Activated CD4-positive, alpha-beta T cell treated with anti-CD3 and anti-CD28 coated beads, Interleukin-2, amount 50 U/mL, for 24 hours (primary cell): ENCODE results near the gene BAHCC1.
"Not testable (repeated sequence)": the region's sequence is repeated elsewhere in the genome, so short reads cannot be mapped to it uniquely, and the experiment has no call there.

Experiments used
- DNase-seq, 2 donors: peaks; one replicate each; pipeline ENCODE4 v3.0.0-alpha.2; 2020; ENCODE audit warnings: low read depth in 1 of 2, low spot score in 1 of 2

BAHCC1 gene

DNA sequence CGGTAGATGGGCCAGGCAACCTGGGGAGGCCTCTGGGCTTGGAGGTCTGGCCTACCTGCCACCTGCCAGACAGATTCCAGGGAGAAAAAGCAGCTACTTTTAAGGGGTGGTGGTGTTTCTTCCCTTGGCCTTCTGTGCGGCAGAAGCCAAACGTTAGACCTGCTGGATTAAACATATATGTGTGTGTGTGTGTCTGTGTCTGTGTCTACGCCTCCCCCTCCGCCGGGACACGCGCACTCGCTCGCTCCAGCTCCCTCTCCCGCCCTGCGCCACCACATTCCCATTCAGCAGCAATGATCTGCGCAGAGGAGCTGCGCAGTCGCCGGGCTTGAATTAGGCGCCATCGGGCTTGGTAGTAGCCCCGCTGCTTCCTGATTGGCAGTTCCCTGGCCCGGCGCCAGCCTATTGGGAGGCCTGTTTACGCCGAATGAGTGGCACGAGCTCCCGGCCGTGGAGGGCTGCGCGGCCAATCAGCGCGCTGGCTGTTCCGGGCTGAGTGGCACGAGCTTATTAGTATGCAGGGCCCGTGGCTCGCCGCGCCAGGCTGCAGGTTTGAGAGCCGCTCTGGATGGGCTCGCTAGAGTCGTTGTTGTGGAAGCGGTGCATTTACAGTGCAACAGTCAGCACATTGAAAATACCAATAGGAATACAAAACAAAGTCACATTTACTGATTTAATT, at the start of gene BAHCC1:
Gene BAHCC1 (plus strand): TSS at position 537 of the 679 bp plus-strand sequence. CDS start 4,283 bp downstream, outside the sequence.
- peak; percentile 66 to 87 for DNase-seq

DNA sequence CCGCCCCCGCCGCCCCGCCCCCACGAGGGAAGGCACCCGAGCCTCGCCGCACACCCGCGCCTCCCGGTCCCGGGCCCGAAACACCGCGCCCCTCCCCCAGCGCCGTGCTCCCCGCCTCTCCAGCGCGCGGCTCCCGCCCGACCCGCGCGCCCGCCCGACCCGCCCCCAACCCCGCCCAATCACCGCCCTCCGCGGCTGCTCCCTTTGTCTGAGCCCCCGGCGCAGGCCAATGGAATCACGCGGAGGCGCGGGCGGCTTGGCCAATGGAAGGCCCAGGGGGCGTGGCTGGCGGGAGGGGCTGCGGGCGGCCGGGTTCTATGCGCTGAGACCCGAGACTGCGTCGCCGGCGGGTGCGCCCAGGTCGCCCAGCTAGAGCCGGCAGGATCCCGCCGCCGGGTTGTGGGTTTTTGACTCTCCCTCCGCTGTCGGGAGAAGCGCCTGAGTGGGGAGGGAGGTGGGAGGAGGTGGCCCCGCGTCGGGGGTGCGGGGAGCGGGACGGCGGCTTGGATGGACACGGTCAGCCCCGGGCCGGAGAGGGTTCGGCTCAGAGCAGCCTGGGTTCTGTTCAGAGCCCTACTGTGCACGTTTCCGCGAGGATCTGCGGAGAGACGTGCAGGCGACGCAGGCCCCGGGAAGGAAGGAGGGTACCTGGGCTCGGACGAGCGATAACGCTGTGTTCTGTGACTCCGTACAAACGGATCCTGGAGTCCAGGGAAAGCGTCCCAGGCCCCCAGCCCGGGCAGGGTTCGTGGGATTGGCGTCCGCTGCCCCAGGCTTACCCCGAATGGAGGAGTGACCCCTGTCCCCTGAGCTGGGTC, 49.0 kb upstream of the BAHCC1 start:
- peak; percentile 82 to 91 for DNase-seq

DNA sequence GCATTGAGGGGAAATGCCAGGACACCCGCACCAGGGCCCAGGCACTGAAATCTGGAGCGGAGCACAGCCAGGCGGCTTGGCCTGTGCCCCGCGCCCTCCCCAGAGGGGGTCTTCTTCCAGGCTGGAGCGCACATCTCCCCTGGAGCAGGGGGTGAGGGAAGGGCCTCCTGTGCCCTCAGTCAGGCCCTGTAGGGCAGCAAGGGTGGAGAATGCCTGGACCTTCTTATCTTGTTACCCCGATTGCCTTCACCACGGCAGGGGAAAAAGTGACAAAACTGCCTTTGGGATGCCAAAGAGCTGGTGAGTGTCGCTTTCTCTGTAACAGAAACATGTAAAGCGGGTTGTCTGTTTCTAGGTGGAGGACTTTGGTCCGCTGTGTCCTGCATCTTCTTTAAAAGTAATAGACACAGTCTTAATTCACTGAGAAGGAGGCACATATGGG, 48.3 kb upstream of the BAHCC1 start:
- DNase-seq = no peak

DNA sequence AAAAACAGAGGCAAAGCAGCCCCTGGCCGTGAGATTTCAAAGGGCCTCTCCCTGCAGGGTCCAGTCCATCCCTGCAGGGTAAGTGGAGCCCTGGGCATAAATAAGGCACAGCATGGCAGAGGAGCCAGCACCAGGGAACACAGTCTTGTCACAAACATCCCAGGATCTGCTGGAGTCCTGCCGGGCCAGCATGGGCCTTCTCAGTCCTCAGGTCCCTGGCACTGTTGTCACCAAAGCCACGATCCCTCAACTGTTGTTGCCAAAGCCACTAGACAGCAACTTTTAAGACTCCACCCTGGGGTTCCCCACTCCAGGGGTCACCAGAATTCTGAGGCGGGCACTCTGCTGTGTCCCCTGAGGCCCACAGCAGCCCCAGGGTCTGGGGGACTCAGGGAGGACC, 47.8 kb upstream of the BAHCC1 start:
- no peak for DNase-seq

DNA sequence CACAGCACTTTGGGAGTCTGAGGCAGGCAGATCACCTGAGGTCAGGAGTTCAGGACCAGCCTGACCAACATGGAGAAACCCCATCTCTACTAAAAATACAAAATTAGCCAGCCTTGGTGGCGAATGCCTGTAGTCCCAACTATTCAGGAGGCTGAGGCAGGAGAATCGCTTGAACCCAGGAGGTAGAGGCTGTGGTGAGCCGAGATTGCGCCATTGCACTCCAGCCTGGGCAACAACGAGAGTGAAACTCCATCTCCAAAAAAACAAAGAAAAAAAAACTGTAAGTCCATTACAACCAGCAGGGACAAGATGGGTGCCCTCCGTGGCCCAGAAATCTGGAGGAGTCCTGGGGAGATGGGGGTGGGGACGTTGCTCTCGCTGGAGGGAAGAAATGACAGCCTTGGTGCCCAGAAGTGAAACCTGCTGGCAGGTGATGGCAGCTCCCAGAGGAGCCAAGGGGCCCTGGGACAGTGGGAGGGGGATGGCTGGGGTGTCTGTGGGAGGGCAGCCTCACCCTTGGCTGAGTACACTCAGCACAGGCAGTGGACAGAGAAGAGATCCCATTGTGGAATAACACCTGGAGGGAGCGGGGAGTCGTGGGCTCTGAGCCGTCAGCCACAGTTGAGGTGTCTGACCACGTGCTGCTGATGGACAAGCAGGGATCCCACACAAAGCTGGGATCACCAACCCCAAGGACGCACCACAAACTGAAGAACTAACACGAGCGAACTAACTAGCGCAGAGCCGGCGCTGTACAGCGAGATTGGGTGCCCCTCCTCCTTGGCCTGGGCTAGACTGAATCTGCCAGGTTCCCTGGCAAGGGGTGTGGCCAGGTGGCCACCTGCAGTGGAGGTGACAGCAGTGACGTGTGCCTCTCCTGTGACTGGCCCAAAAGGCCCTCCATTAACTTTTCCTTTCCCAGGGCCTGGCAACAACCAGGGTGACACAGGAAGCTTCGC, 46.9 kb upstream of the BAHCC1 start:
- no peak for DNase-seq

DNA sequence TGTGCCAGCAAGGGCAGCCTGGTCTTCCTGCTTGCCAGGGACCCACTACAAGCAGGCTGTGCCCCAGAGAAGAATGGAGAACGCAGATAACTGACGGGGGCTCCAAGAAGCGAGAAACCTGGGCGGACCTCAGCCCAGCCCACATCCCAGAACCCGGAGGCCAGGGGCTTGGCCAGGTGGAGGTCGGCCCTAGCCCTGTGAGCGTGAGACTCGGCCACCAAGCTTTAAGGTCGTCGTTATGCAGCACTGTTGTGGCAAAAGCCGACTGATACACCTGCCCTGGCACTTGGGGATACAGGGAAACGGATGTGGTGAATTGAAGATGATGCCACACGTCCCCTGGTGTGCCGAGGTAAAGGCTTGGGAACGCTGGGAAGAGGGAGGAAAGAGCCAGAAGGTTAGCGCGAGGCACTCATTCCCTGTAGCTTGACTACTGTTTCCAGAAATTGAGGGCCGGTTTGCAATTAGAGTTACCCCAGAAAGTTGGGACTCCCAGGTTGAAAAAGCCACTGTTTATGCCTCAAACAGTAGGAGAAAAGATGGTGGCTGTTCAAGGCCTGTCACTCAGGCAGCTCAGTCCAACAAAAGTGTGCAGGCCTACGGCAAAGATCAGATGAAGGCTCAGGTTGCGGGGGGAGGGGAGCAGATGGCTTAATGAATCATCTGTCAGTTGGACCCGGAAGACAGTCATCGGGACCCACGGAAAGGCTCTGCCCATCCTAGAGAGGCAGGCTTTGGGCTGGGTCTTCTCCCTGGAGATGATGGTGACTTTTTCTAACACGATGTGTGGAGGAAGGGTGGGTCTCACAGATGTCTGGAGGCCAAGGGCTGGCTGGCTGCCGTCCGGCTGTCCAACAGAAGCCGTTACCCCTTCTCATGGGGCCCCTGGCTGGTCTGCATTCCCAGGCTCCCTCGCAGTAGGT, 45.6 kb upstream of the BAHCC1 start:
- DNase-seq = no peak

DNA sequence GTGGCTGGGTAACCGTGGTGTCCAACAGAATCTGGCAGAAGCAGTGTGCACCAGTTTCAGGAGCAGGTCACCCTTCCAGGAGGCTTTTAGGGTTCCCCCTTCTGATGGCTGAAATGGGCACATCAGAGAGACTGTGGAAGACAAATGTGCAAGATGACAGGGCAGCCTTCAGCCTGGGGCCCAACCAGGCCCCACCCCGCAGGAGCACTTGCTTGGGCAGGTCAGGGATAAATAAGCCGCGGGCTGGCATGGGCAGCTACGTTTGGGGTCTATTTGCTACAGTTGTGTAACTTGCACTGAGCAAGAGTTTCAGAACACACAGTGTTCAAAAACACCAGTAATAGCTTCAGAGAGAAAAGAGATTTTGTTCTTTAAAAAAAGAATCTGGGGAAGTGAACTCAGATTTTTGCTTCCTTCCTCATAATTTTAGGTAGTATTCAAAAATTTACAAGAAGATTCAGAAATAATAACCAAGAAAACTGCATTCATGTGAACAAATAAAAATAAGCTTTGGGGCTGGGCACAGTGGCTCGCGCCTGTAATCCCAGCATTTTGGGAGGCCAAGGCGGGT, 44.9 kb upstream of the BAHCC1 start:
- no peak for DNase-seq

DNA sequence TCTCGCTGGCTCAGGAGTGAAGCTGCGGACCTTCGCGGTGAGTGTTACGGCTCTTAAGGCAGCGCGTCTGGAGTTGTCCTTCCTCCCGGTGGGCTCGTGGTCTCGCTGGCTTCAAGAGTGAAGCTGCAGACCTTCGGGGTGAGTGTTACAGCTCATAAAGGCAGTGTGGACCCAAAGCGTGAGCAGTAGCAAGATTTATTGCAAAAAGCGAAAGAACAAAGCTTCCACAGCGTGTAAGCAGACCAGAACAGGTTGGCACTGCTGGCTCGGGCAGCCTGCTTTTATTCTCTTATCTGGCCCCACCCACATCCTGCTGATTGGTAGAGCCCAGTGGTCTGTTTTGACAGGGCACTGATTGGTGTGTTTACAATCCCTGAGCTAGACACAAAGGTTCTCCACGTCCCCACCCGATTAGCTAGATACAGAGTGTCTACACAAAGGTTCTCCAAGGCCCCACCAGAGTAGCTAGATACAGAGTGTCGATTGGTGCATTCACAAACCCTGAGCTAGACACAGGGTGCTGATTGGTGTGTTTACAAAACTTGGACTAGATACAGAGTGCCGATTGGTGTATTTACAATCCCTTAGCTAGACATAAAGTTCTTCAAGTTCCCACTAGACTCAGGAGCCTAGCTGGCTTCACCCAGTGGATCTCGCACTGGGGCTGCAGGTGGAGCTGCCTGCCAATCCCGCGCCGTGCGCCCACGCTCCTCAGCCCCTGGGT, 43.8 kb upstream of the BAHCC1 start:
- DNase-seq = not testable (repeated sequence)

DNA sequence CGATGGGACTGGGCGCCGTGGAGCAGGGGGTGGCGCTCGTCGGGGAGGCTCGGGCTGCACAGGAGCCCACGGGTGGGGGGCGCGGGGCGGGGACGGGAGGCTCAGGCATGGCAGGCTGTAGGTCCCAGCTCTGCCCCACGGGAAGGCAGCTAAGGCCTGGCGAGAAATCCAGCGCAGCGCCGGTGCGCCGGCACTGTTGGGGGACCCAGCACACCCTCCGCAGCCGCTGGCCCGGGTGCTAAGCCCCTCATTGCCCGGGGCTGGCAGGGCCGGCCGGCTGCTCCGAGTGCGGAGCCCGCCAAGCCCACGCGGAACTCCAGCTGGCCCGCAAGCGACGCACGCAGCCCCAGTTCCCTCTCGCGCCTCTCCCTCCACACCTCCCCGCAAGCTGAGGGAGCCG, 43.2 kb upstream of the BAHCC1 start:
- DNase-seq = not testable (repeated sequence)

DNA sequence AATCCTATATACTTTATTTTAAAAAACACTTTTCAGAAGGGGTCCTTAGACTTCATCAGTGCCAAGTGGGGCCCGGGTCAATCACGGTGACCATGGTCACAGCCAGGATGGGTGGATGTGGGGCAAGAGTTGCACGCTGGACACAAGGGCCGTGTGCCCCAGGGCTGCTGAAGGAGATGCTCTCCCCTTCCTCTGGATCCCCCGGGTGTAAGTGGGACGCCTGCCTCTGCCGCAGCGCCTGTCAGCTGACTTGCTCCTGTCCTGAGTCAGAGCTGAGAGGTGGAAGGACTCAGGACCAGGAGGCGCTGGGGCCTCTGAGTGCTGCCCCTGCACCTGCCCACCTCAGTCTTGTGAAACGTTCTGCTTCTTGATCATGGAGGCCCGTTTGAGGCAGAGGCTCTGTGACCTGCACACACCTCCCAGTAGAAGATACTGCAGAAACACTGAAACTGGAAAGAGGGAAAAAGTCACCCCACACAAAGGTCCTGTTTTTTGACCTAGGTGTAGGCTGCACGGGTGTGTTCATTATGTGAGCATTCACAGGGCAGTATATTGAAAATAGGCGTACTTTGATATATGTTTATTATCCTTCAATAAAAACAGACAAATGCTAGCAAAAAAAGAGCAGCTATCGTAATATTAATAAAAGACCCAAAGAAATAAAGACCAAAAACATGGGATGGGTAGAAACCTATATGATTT, 40.9 kb upstream of the BAHCC1 start:
- DNase-seq = no peak

DNA sequence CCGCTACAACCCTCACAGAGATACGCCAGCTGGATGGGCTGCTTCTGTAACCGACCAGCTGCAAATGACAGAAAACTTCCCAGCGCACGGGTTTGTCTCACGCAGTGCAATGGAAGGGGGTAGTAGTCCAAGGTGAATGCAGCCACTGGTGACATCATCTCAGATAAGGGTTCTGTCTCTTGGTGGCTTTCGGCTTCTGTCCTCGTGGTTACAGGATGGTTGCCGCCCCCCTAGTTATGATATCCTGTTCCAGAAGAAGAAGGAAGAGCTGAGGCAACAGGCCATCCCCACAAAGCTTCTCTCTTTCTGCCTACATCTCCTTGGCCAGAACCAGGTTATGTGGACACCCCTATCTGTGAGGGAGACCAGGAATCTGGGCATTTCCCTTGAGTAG, 40.3 kb upstream of the BAHCC1 start:
- DNase-seq = no peak

DNA sequence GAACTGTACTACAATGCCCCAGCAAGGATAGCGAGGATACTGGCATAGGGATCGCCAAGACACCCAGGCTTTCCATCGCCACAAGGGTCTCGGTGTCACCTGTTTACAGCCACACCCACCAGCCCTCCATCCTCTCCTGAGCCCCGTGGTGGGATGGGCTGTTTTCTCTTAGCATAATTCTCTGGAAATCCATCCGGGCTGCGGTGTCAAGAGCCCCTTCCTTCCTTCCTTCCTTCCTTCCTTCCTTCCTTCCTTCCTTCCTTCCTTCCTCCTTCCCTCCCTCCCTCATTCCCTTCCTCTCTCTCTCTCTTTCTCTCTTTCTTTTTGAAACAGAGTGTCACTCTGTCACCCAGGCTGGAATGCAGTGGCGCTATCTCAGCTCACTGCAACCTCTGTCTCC, 36.0 kb upstream of the BAHCC1 start:
- no peak for DNase-seq

DNA sequence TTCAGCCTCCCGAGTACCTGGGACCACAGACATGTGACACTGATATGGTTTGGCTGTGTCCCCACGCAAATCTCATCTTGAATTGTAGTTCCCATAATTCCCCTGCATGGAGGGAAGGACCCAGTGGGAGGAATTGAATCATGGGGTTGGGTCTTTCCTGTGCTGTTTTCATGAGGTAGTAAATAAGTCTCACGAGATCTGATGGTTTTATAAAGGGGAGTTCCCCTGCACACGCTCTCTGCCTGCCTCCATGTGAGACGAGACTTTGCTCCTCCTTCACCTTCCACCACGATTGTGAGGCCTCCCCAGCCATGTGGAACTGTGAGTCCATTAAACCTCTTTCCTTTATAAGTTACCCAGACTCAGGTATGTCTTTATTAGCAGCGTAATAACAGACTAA, 33.3 kb upstream of the BAHCC1 start:
- not testable (repeated sequence) for DNase-seq

DNA sequence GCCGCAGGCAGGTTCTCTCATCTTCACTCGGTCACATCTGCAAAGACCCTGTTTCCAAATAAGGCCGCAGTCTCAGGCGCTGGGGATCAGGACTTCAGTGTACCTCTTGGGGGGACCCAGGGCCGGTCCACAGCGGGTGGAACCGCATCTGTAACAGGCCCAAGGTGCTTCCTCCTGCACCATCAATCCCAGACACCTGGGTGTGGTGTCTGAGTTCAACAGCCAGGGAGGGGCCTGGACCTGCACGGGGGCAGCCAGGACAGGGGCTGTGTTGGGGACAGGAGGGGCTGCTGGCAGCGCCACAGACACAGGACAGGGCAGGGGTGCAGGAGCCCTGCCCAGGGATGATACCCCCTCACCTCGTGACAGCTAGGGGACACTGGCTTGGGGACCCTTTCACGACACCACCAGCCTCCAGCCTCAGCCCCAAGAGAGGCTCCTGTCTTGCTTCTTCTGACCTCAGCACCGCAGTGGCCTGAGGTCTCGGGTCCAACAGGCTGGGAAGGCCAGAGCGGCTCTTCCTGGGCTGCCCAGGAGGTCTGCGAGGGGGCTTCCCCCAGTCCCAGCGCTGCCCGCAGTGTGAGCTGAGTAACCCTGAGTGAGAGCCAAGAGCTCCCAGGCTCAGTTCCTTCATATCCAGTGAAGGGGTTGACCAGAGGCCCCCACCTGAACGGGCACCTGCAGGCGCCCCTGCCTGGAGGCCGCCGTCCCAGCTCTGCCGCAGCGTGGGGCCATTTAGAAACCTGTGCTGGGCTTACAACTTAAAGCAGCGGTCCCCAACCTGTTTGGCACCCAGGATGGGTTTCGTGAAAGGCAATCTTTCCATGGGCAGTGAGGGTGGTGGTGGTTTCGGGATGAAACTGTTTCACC, 30.7 kb upstream of the BAHCC1 start:
- DNase-seq = no peak

DNA sequence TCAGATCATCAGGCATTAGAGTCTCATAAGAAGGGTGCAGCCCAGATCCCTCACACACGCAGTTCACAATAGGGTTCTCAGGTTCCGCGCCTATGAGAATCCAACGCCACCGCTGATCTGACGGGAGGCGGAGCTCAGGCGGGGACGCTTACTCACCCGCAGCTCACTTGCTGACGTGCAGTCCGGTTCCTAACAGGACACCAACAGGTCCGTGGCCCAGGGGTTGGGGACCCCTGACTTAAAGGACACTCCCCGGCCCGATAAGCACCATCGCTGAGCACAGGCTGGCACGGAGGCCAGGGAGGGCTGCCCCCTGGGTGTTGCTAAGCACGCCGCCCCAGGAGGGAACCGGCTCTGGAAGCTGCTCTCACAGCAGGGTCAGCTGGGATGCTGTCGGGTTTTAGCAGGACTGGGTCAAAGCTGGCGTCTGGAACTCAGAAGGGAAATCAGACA, 30.1 kb upstream of the BAHCC1 start:
- no peak for DNase-seq

DNA sequence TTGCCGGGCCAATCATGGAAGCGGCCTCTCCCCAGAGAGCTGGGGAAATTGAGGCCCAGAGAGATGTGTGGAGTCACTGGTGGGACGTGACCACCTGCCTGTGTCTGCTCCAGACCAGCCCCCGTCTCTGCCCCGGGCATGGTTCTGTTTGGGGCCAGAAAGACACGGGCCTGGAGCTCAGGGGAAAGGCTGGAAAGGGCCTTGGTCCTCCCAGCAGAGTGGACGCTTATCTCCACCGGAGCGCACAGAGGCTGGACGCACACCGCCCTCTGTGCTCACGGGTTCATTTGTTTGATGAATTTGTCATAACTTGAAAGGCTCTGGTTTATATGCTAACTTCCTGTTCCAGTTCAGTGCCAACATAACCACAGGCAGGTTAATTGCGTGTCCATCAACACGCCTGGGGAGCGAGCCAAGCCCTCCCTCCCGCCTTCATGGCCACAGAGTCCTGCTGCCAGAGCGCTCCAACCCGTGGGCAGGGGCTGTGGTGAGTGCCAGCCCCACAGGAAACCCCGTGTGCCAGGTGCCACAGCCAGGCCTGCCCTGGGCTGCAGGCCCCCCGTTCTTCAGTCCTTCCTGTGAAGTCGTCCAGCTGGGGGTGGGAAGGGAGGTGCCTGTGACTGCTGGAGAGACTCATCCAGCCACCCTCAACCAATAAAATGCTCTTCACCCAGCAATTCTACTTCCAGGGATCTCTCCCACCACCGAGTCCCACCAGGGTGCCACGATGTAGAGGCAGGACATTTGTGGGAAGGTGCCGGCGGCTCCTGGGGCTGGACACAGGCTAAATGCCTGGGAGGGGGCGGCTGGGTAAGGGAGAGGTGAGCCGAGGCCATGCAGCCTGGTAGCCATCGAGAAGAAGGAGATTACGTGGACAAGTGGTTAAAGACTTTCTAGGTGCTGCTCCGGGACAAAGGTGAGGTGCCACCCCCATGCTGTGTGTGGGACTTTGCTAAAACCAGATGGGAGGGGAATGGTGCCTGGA, 29.4 kb upstream of the BAHCC1 start:
- no peak for DNase-seq
